GM19099 (cell line): ENCODE data around the gene TMEM81.

Source experiments
- POLR2A ChIP-seq: IDR thresholded peaks from 3 replicates; pipeline ENCODE4 v1.6.1; 2011; ENCODE audit warnings: low read depth; ENCODE audit not compliant: insufficient read length; ENCODE audit errors: extremely low read depth

The TMEM81 gene

GRCh38 chr1:205091043-205091740, 6.9 kb upstream of the TMEM81 start:
- no peak for TF ChIP-seq POLR2A

DNA sequence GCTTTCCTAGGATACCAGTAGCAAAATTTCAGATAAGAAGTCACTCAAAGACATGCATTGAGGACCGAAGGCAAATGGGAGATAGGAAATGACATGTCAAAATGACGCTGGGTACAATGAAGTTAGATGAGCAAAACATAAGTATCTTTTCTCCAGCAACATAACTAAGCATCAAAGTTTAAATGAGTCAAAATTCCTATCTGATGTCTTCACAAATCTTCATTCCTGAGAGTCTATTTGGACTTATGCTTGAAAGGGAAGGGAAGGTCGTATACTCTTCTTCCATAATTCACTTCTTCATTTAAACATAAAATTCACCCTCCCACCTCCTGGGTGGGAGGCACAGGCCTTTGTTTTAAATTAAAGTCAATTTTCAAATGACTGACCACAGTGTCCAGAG, 4.1 kb upstream of the TMEM81 start:
- no peak for TF ChIP-seq POLR2A

DNA sequence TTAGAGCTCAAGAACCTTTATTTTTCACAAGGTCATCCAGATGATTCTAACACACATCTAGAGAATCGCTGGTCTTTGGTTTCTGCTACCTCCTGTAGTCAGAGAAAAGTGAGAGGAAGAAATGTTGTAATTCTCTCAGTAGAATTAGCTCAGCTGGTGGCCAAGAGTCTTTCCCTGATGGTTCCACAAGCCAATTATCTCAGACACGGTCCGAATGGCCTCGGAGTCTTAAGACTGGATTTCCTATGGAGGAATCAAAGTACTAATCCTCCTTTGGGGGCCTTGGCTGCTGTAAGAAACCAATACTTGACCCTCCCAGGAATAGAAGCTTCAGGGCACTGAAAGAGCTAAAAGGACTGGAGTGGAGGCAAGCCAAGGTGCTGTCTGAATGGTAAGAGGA, 1.8 kb downstream of the TMEM81 start:
- TF ChIP-seq POLR2A, result no peak

GRCh38 chr1:205077934-205078311, 6.3 kb downstream of the TMEM81 start:
- TF ChIP-seq POLR2A, result no peak

DNA sequence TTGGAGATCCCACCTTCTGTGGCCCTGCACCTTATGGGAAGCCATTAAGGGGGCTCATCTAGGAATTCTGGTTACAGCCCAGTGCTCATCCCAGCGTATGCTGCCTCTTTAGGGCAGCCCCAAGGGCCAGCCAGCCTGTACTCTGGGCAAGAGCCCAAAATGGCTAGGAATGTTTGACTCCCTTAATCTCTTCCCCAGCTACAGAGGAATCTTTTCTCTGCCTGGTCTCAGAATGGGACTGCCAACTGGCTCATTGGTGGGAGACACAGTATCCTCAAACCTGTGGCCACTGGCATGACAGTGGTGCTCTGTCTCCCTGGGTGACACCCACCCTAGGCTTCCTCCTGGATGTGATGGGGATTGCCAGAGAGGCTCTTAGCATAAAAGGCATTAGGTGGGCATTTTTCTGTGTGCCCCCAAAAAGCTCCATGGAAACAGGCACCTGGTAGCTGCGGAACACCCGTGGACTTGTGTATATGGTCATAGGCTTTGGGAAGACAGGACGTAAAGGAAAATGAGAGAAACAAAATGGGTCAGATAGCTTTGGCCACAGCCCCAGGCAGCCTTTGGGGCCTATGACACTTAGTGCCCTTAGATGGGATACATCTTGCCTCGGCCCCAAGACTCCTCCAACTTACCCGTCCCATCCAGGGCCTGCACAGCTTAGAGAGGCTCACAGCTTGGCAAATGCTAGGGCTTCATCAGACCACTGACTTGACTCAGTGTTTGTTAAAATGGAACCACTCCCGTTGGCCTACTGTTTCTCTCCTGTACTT, 6.9 kb downstream of the TMEM81 start:
- no peak for TF ChIP-seq POLR2A

DNA sequence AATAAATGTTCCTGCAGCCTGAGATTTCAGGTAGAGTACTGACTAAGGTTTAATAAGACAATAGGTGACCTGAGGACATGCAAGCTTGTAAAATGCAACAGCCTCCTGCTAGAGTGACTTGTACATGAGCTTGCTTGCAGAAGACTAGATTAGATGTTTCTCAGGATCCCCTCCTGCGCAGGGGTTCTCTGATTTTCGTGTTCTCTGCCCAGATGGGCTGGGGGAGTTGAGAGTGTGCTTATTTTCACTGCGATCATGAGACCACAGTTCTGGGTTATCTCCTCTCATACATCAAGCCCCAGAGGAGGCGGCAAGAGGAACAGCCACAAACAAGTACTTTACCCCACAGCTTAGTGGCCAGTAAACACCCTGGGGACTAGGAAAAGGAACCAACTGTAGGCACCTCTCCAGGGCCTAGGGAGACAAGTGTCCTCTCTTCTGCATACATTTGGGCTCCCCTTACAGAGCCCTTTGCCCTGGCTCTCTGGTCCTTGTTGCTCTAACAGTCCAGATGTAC, 8.0 kb downstream of the TMEM81 start:
- no peak for TF ChIP-seq POLR2A

DNA sequence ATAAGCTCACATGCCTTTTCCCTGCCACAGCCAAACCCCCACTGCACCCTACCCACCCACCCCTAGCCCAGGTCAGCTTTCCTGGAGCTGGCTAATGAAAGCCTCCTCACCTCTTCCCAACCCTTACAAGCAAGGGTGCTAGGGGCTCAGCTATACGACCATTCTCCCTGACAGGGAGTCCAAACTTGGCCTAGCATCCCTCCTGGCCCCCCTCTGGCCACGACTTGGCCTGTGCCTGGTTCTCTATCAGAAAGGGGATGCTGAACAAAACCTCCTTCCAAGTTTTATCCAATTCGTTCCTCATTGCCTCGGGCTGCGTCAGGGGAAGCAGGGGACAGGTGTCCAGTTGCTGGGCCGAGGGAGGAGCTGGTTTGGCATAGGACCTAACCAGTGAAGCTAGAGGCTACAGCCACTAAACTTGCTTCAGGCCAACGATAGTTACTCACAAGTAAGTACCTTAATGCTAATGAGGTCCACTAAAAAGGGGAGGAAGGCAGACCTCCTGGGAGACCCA, 8.6 kb downstream of the TMEM81 start:
- TF ChIP-seq POLR2A, result no peak

- no peak for TF ChIP-seq POLR2A
These were observed 9.7 kb downstream of the TMEM81 start for GRCh38 chr1:205074513-205074912.

DNA sequence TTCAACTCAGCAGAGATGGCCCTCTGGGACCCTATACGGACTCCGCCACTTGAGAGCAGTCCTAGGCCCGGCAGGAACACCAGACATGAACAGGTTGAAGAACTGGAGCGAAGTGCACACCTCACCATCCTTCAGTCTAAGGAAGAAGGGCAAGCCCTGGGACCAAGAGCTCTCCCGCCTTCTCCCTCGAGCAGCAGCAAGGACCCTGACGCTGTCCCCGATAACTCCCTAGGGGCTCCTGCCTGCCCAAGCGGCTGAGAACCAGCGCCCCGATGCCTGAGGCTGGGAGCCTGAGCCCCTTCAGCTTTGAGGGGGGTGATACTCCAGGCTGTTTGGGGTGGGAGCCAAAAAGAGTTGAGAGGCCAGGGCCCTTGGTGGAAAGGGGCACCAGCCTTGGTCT, 10.2 kb downstream of the TMEM81 start:
- no peak for TF ChIP-seq POLR2A

- TF ChIP-seq POLR2A, result no peak
These were observed 10.7 kb downstream of the TMEM81 start for GRCh38 chr1:205073511-205073910.

DNA sequence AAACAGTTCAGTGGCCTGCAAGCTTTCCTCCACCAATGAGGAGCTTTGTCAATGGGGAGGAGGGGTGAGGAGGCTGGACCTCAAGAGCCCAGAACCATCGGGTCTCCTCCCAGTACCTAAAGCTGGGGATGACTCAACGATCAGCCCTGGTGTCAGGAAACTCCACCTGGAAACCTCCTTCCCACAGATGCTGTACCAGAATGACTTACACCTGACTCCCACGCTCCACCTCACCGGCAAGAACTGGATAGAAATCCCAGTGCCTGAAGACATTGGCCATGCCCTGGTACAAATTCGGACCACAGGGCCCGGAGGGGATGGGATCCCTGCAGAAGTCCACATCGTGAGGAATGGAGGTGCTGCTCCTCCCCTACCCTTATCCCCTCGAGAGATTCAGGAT, 11.4 kb downstream of the TMEM81 start:
- TF ChIP-seq POLR2A, result no peak

DNA sequence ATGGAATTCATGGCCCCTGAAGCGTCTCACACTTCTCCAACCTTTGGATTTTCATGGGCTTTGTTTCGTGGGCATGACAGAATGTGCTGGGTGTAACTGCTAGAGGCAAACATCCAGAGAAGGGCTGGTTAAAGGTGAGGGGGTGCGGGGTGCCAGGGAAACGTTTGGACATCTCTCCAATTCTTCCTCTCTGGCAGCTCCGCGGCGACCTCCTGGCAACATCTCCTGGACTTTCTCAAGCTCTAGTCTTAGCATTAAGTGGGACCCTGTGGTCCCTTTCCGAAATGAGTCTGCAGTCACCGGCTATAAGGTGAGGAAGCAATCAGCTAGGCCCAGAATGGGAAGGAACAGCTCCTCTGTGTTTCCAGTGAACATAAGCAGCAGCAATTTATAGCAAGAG, 12.0 kb downstream of the TMEM81 start:
- TF ChIP-seq POLR2A, result no peak

DNA sequence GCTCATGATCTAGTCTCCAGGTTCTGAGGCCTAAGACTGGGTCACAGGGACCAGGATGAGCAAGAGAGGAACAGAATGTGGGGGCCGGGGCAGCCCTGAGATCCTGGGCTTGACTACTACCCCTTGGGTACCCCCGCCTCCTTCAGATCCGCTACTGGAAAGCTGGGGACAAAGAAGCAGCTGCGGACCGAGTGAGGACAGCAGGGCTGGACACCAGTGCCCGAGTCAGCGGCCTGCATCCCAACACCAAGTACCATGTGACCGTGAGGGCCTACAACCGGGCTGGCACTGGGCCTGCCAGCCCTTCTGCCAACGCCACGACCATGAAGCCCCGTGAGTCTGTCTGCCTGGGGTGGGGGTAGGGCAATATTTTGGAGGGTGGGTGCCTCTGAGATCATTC, 12.5 kb downstream of the TMEM81 start:
- no peak for TF ChIP-seq POLR2A

GRCh38 chr1:205071028-205071409, 13.2 kb downstream of the TMEM81 start:
- TF ChIP-seq POLR2A, result no peak

DNA sequence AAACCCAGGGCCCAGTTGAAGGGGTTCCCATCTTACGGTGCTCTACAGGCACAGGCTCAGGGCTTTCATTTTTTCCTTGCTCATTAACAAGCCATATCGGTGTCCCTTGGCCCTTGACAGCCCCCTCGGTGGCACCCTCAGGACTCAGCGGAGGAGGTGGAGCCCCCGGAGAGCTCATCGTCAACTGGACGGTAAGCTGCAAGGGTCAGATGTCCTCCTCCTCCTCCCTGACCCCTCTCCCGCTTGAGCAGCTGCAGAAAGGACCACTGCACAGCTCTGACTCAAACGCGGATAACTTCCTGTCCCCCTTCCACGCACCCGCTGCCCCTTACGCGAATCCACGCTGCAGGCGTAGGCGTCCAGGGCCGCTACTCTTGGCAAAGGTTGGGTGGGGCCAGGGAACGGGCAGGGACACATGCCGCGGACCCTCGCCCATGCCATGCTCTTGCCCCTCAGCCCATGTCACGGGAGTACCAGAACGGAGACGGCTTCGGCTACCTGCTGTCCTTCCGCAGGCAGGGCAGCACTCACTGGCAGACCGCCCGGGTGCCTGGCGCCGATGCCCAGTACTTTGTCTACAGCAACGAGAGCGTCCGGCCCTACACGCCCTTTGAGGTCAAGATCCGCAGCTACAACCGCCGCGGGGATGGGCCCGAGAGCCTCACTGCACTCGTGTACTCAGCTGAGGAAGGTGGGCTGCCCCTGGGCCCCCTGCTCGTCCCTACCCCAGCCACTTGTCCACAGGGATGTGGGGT, 14.7 kb downstream of the TMEM81 start:
- no peak for TF ChIP-seq POLR2A
